Coronary artery (tissue), 2 donors: ENCODE data around the gene RALGPS2.

Experiments used
- DNase-seq: peaks from one replicate; pipeline ENCODE4 v3.0.0-alpha.2; 2017; ENCODE audit warnings: low spot score
- H3K27ac ChIP-seq, 2 donors: fragments of 200-600 bp; sonication (generic); one replicate each; pipeline ENCODE4 v1.5.1; 2016 to 2019
- H3K4me3 ChIP-seq: fragments of 200-600 bp; sonication (generic); 2 replicates; pipeline ENCODE4 v1.5.1; 2016; ENCODE audit warnings: mild to moderate bottlenecking, moderate library complexity
- CTCF ChIP-seq: fragments of 200-600 bp; sonication (generic); IDR thresholded peaks from one replicate; pipeline ENCODE4 v1.5.1; 2019; ENCODE audit warnings: antibody characterized with exemption

Gene RALGPS2

GRCh38 chr1:178966312-178966711, 241.3 kb downstream of the RALGPS2 start:
- no peak overlapping the region for H3K4me3 ChIP-seq
- peak; percentile 2 for DNase-seq
- H3K27ac ChIP-seq, result no peak overlapping the region
- TF ChIP-seq CTCF, result no peak

- H3K27ac ChIP-seq, result no peak overlapping the region
- TF ChIP-seq CTCF, result no peak
- no peak for DNase-seq
- H3K4me3 ChIP-seq, result no peak overlapping the region
Measured at GRCh38 chr1:178969226-178969987, 244.4 kb downstream of the RALGPS2 start.

- H3K27ac ChIP-seq, result no peak overlapping the region
- no peak overlapping the region for H3K4me3 ChIP-seq
- TF ChIP-seq CTCF, result no peak
- DNase-seq, result no peak
Measured at GRCh38 chr1:178970184-178970583, 245.1 kb downstream of the RALGPS2 start.
